GM19238 (cell line): ENCODE measurements around the gene FCN1.

ENCODE experiments used
- DNase-seq: peaks from one replicate; pipeline ENCODE4 v3.0.0; 2011; ENCODE audit warnings: low spot score; ENCODE audit not compliant: insufficient read length

FCN1 gene

GRCh38 chr9:134937566-134938345 is 20.0 kb upstream of the FCN1 start:
- DNase-seq = no peak

GRCh38 chr9:134937164-134937555 is 19.4 kb upstream of the FCN1 start:
- DNase-seq = peak; percentile 31

- DNase-seq = peak; percentile 53
Observed at GRCh38 chr9:134936346-134937163, 18.8 kb upstream of the FCN1 start.

- no peak for DNase-seq
Observed at GRCh38 chr9:134935701-134936345, 18.1 kb upstream of the FCN1 start.

GRCh38 chr9:134935056-134935640 is 17.4 kb upstream of the FCN1 start:
- DNase-seq = no peak

- DNase-seq = no peak
Observed at GRCh38 chr9:134933076-134933659, 15.5 kb upstream of the FCN1 start.

- no peak for DNase-seq
Observed at GRCh38 chr9:134932606-134933005, 14.9 kb upstream of the FCN1 start.

- DNase-seq = no peak
Observed at GRCh38 chr9:134932171-134932570, 14.5 kb upstream of the FCN1 start.

- peak; percentile 64 for DNase-seq
Observed at GRCh38 chr9:134930398-134930797, 12.7 kb upstream of the FCN1 start.

- no peak for DNase-seq
Observed at GRCh38 chr9:134929193-134930158, 11.8 kb upstream of the FCN1 start.

GRCh38 chr9:134928436-134929192 is 10.9 kb upstream of the FCN1 start:
- DNase-seq = no peak

GRCh38 chr9:134925011-134925511 is 7.3 kb upstream of the FCN1 start:
- no peak for DNase-seq

- DNase-seq = no peak
Observed at GRCh38 chr9:134923466-134923865, 5.8 kb upstream of the FCN1 start.

GRCh38 chr9:134922932-134923240 is 5.2 kb upstream of the FCN1 start:
- no peak for DNase-seq

GRCh38 chr9:134922066-134922931 is 4.6 kb upstream of the FCN1 start:
- no peak for DNase-seq

GRCh38 chr9:134919303-134919702 is 1.6 kb upstream of the FCN1 start:
- DNase-seq = no peak

- DNase-seq = no peak
Observed at GRCh38 chr9:134918646-134919045, 934 bp upstream of the FCN1 start.

GRCh38 chr9:134916161-134916665 is 1.5 kb downstream of the FCN1 start:
- DNase-seq = no peak
